Kidney (tissue), 14 donors: ENCODE results near the gene CEP170. TPM values are rescaled to one million over a fixed set of nuclear protein-coding genes. Genes with fewer than 3 reads are reported as not detected.
"Not testable (repeated sequence)": the region's sequence is repeated elsewhere in the genome, so short reads cannot be mapped to it uniquely, and the experiment has no call there.

ENCODE experiments used
- DNase-seq, 5 donors: peaks; one replicate each; pipeline ENCODE4 v3.0.0-alpha.2; 2013 to 2020
- FAIRE-seq: peaks from 2 replicates; lab custom pipeline; 2012; peaks lifted over from hg19 to GRCh38; lab: Jason Lieb, UNC
- H3K27ac ChIP-seq, 2 donors: one replicate each; pipeline ENCODE4 v1.7.0; 2013; ENCODE audit warnings: low read depth in 2 of 2, low read length in 2 of 2, inconsistent platforms in 1 of 2
- H3K27me3 ChIP-seq: one replicate; pipeline ENCODE4 v1.7.1; 2013; ENCODE audit warnings: low read length, inconsistent platforms; ENCODE audit not compliant: control insufficient read depth, insufficient read depth
- H3K36me3 ChIP-seq, 3 donors: one replicate each; pipeline versions ENCODE4 v1.7.0 to v1.7.1; 2013; ENCODE audit warnings: low read length in 3 of 3, control low read depth in 1 of 3, inconsistent platforms in 1 of 3; ENCODE audit not compliant: insufficient read depth in 3 of 3, control insufficient read depth in 2 of 3
- H3K4me1 ChIP-seq, 3 donors: one replicate each; pipeline versions ENCODE4 v1.7.0 to v1.7.1; 2013; ENCODE audit warnings: low read length in 3 of 3, inconsistent platforms in 1 of 3, low read depth in 1 of 3; ENCODE audit not compliant: control insufficient read depth in 2 of 3, insufficient read depth in 2 of 3
- H3K4me3 ChIP-seq, 3 donors: one replicate each; pipeline versions ENCODE4 v1.7.0 to v1.8.1; 2013; ENCODE audit warnings: low read length in 3 of 3, control low read depth in 1 of 3, inconsistent platforms in 1 of 3
- H3K9ac ChIP-seq, 3 donors: one replicate each; pipeline versions ENCODE4 v1.7.0 to v1.7.1; 2013; ENCODE audit warnings: low read length in 3 of 3, control low read depth in 1 of 3, inconsistent platforms in 1 of 3
- H3K9me3 ChIP-seq, 3 donors: one replicate each; pipeline versions ENCODE4 v1.7.0 to v1.7.1; 2013; ENCODE audit warnings: low read length in 3 of 3, control low read depth in 1 of 3, inconsistent platforms in 1 of 3; ENCODE audit not compliant: control insufficient read depth in 2 of 3, insufficient read depth in 1 of 3
- intact Hi-C: fragments of 100-400 bp; cut with DNase I; formaldehyde crosslinking; loops from one replicate; pipeline ENCODE4 v1.11.1; 2022
- polyA plus RNA-seq: library from polyadenylated mRNA; stranded (reverse); fragments of 350-450 nt; fragmentation: Illumina TruSeq; extraction: RNeasy Lipid Tissue Mini Kit (QIAGEN cat#74804); gene quantifications from one replicate; pipeline ENCODE4 v1.2.3, GENCODE V29; 2014; ENCODE audit warnings: low read depth, low replicate concordance; ENCODE audit not compliant: insufficient read depth
- total RNA-seq: library from RNA; stranded (reverse); fragmentation: NEBNext Ultra II Directional; extraction: Animal tissue kit (Norgen Biotek cat#: 25700); gene quantifications from one replicate; pipeline ENCODE4 v1.2.1, GENCODE V29; 2021
- TF ChIP-seq, protein P1 (sequence below): IDR thresholded peaks from 3 replicates; pipeline ENCODE4 v1.5.1; 2012; ENCODE audit warnings: mild to moderate bottlenecking, moderate library complexity, borderline replicate concordance; ENCODE audit not compliant: insufficient read depth; ENCODE audit errors: extremely low read depth
- donor health status: control.
- donor health status: control.
- donor health status: control.
- donor health status: control.
- donor health status: control.
- donor health status: DM: yes; HTN: yes; CAD: no.
- donor health status: Normal renal cell carcinoma (clear cell type).

The CEP170 gene
- total and polyA plus RNA-seq, 2 donors from 2014 or later: 6.8 to 43.2 TPM

DNA sequence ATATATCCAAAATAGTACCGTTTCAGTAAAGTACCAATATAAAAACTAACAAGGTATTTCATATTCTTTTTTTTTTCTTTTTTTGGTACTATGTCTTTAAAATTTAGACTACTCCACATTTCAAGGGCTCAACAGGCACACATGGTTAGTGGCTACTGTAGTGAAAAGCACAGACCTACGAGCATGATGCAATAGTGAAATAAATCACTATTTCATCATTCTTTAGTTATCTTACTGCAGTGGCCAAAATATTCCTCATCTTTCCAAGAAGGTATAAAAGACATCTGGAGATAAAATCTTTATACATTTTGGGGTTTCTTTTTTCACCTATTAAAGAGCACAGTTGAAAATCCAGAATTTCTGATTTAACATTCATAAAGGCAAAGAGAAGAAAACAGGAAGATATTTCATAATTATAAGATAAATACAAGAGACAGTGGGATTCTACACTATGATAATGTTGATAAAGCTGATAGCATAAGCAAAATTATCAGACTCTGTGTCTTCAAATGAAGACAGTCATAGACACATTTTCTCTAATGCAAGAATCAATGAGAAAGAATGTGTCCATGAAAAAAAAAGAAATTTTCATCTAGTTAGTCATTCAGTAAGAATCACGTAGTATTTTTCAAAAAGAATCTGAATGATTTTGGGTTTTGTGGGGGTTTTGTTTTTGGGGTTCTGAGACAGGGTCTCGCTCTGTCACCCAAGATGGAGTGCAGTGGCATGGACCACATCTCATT lies 41.9 kb downstream of the CEP170 start:
- H3K9me3 ChIP-seq: no peaks in the 10 kb centered on the region
- H3K4me3 ChIP-seq: no peak overlapping the region
- no peaks in the 10 kb centered on the region for H3K4me1 ChIP-seq
- intact Hi-C loops: no loop called here
- no peaks in the 10 kb centered on the region for H3K36me3 ChIP-seq
- FAIRE-seq: no peak
- no peak overlapping the region for H3K9ac ChIP-seq
- TF ChIP-seq, protein P1, sequence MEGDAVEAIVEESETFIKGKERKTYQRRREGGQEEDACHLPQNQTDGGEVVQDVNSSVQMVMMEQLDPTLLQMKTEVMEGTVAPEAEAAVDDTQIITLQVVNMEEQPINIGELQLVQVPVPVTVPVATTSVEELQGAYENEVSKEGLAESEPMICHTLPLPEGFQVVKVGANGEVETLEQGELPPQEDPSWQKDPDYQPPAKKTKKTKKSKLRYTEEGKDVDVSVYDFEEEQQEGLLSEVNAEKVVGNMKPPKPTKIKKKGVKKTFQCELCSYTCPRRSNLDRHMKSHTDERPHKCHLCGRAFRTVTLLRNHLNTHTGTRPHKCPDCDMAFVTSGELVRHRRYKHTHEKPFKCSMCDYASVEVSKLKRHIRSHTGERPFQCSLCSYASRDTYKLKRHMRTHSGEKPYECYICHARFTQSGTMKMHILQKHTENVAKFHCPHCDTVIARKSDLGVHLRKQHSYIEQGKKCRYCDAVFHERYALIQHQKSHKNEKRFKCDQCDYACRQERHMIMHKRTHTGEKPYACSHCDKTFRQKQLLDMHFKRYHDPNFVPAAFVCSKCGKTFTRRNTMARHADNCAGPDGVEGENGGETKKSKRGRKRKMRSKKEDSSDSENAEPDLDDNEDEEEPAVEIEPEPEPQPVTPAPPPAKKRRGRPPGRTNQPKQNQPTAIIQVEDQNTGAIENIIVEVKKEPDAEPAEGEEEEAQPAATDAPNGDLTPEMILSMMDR: no peak
- no peaks in the 10 kb centered on the region for H3K27me3 ChIP-seq
- H3K27ac ChIP-seq: no peak overlapping the region
- DNase-seq: no peak

DNA sequence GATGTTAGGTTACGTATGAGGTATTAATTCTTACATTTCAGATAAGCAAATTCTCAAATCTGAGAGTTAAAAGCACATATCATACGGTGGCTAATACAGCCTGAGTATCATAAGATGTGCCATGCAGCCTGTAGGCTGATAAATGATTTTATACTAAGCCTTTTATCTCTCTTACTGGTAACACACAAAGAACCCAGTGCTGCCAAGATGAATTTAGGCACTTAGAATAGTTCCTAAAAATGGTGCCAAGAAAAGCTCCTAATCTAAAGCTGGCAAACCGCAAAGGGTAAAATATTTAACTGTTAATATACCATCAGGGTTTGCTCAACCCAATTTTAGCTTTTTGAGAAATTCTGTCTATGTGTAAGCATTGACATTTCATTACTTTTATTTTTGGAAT lies 43.1 kb downstream of the CEP170 start:
- H3K4me3 ChIP-seq, intact Hi-C loops, H3K4me1 ChIP-seq, H3K27ac ChIP-seq, H3K9ac ChIP-seq, H3K27me3 ChIP-seq, FAIRE-seq, DNase-seq, H3K36me3 ChIP-seq, H3K9me3 ChIP-seq: not testable (repeated sequence)

DNA sequence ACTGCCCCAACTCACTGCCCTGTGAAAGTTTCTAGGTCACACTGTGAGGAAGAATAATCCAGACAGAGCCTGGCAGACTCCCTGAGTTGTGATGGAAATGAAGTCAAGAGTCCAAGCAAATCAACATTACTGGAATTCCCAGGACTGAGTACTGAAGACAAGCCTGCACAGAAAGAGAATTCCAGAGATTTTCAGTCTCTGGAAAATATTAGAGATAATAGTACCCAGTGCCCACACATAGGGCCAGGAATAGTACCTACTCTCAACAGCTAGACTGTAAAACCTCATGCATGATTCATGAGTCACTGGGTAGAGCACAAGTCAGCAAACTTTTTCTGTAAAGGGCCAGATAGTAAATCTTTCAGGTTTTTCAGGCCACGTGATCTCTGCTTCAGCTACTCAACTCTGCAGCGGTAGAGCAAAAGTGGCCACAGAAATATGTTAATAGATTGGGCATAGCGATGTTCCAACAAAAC lies 50.0 kb downstream of the CEP170 start:
- FAIRE-seq: peak; percentile 29
- H3K27me3 ChIP-seq, DNase-seq, H3K36me3 ChIP-seq, intact Hi-C loops, H3K9me3 ChIP-seq, H3K9ac ChIP-seq, H3K4me3 ChIP-seq, H3K4me1 ChIP-seq: not testable (repeated sequence)
- H3K27ac ChIP-seq: peak overlapping the region in 1 of 2 donors; percentile 16

DNA sequence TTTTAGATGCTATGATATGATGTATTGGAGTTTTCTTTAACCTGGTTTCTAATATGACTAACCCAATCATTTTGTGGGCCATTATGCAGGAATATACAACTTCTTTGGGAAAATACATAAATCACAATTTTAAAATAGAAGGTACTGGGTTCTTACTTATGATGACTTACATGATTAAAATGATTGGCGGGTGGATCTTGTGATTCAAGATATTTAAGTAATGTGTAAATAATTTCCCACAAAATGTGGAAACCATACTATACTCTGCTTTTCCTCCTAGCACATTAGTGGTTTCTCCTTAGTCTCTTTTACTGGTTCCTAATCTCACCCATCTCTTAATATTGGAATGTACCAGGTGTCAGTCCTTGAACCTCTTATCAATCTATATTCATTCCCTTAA lies 50.7 kb downstream of the CEP170 start:
- H3K4me3 ChIP-seq, H3K9me3 ChIP-seq, H3K27ac ChIP-seq, DNase-seq, intact Hi-C loops, H3K9ac ChIP-seq, H3K27me3 ChIP-seq, H3K36me3 ChIP-seq, H3K4me1 ChIP-seq, FAIRE-seq: not testable (repeated sequence)

DNA sequence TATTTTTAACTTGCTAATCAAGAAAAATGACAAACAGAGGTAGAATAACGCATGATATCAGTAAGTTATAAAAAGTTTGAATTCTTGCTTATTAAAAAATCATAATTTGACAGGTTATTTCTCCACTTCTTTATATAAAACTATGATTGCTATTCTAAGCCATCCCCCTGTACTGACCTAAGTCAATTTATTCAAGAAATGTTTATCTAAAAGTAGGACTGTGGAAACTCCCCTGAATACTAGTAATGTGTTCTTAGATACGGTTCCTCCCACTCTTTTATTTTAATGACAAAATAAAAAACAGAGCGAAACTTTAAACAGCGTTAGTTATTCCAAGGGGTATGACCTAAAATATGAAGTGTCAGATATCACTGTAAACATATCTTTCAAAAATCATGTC lies 51.9 kb downstream of the CEP170 start:
- H3K4me3 ChIP-seq, FAIRE-seq, intact Hi-C loops, H3K27ac ChIP-seq, DNase-seq, H3K9me3 ChIP-seq, H3K4me1 ChIP-seq, H3K27me3 ChIP-seq, H3K9ac ChIP-seq, H3K36me3 ChIP-seq: not testable (repeated sequence)

DNA sequence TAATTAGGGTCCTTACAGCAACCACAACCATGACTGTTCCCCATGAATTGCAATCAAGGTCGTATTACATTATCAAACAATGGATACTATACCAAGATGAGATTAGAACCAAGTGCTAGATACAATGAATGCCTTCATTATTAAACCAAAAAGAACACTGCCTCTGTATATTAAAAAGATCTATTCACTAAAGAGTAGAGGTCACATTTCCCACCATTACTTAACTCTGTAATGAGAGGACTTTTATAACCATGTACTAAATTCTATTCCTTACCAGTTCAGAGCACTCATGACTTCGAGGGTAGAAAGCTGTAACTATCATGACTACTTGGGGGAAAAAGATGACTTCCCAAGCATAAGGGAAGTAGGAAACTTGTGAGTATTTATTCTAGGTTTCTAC lies 53.8 kb downstream of the CEP170 start:
- H3K9me3 ChIP-seq, H3K27me3 ChIP-seq, H3K4me3 ChIP-seq, FAIRE-seq, H3K9ac ChIP-seq, H3K27ac ChIP-seq, H3K36me3 ChIP-seq, intact Hi-C loops, H3K4me1 ChIP-seq, DNase-seq: not testable (repeated sequence)

DNA sequence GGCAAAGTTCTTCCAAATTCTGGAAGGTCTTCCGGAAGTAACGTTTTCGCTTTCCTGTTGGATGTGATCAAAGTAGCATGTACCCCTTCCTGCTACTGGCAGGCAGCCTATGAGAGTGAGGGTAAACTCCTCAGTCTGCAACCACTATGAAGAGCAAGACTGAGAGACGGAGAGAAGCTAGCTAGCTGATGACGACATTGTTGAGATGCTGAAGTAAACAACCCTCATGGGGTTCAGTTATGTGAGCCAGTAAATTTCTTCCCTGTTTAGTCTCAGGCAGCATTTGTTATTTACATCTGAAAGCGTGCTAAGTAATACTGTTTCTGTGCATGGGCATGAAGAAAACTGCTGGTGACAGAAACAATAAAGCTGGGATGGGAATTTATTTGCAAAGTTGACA lies 57.6 kb downstream of the CEP170 start:
- H3K9me3 ChIP-seq, H3K9ac ChIP-seq, DNase-seq, H3K27me3 ChIP-seq, intact Hi-C loops, FAIRE-seq, H3K36me3 ChIP-seq, H3K27ac ChIP-seq, H3K4me3 ChIP-seq, H3K4me1 ChIP-seq: not testable (repeated sequence)
